PC-9 (cell line): Measurements from ENCODE around the gene HSD17B11. TPM values are rescaled to one million over a fixed set of nuclear protein-coding genes. Genes with fewer than 3 reads are reported as not detected.
"Not testable (repeated sequence)": the region's sequence is repeated elsewhere in the genome, so short reads cannot be mapped to it uniquely, and the experiment has no call there.

Experiments used
- BruUV-seq: library from RNA; stranded (reverse); fragments of 400-500 nt; replicated peaks from 2 replicates; lab custom pipeline; 2021; lab: Mats Ljungman, UMichigan
- CTCF ChIA-PET: fragments of 300-600 bp; sonication (Branson Sonifier 250); formaldehyde crosslinking; loops from one replicate; lab custom pipeline; 2022; ENCODE audit warnings: antibody characterized with exemption; lab: Charles Lee
- POLR2A ChIA-PET: fragments of 300-600 bp; sonication (Branson Sonifier 250); formaldehyde crosslinking; loops from one replicate; lab custom pipeline; 2022; ENCODE audit warnings: antibody characterized with exemption; ENCODE audit not compliant: unreplicated experiment; lab: Charles Lee
- DNase-seq, 2 experiments: peaks; one replicate each; pipeline versions ENCODE4 v3.0.0 to v3.0.0-alpha.2; 2015 to 2022; ENCODE audit warnings: mixed read lengths in 1 of 2
- H2AFZ ChIP-seq: fragments of 200-600 bp; sonication (generic); 2 replicates; pipeline ENCODE4 v1.8.1; 2017; ENCODE audit warnings: antibody characterized with exemption
- H3F3A ChIP-seq: fragments of 200-600 bp; sonication (generic); 2 replicates; pipeline ENCODE4 v1.8.1; 2017; ENCODE audit warnings: antibody characterized with exemption, mild to moderate bottlenecking, low read depth; ENCODE audit not compliant: insufficient read depth
- H3K27ac ChIP-seq: fragments of 200-600 bp; sonication (generic); 2 replicates; pipeline ENCODE4 v1.6.1; 2016; ENCODE audit warnings: mixed run types
- H3K27me3 ChIP-seq: fragments of 200-600 bp; sonication (generic); 2 replicates; pipeline ENCODE4 v1.6.1; 2016; ENCODE audit warnings: low read depth, mixed run types; ENCODE audit not compliant: insufficient read depth
- H3K36me3 ChIP-seq: fragments of 200-600 bp; sonication (generic); 2 replicates; pipeline ENCODE4 v1.6.1; 2016; ENCODE audit warnings: low read depth, mixed run types
- H3K4me1 ChIP-seq: fragments of 200-600 bp; sonication (generic); replicated peaks from 2 replicates; pipeline ENCODE4 v1.6.1; 2016; ENCODE audit warnings: mixed run types; ENCODE audit not compliant: insufficient read depth
- H3K4me2 ChIP-seq: fragments of 200-600 bp; sonication (generic); 2 replicates; pipeline ENCODE4 v1.6.1; 2017; ENCODE audit warnings: mixed run types
- H3K4me3 ChIP-seq: fragments of 200-600 bp; sonication (generic); 2 replicates; pipeline ENCODE4 v1.6.1; 2016; ENCODE audit warnings: mixed run types
- H3K79me2 ChIP-seq: fragments of 200-600 bp; sonication (generic); 2 replicates; pipeline ENCODE4 v1.6.1; 2017; ENCODE audit warnings: low read depth, mixed run types
- H3K9me2 ChIP-seq: fragments of 200-600 bp; sonication (generic); 2 replicates; pipeline ENCODE4 v1.8.1; 2017; ENCODE audit warnings: mild to moderate bottlenecking; ENCODE audit not compliant: insufficient read depth
- H3K9me3 ChIP-seq: fragments of 200-600 bp; sonication (generic); 2 replicates; pipeline ENCODE4 v1.8.1; 2016; ENCODE audit warnings: low read depth; ENCODE audit not compliant: insufficient read depth
- H4K20me1 ChIP-seq: fragments of 200-600 bp; sonication (generic); 2 replicates; pipeline ENCODE4 v1.8.1; 2017; ENCODE audit not compliant: insufficient read depth
- CTCF ChIP-seq: fragments of 200-600 bp; sonication (generic); conservative IDR thresholded peaks from 2 replicates; pipeline ENCODE4 v1.6.1; 2017; ENCODE audit warnings: mixed run types, antibody characterized with exemption, mild to moderate bottlenecking, moderate library complexity
- EZH2 ChIP-seq: fragments of 200-600 bp; sonication (generic); IDR thresholded peaks from 2 replicates; pipeline ENCODE4 v1.8.0; 2017; ENCODE audit warnings: antibody characterized with exemption, low read depth
- intact Hi-C: fragments of 100-400 bp; cut with micrococcal nuclease; formaldehyde crosslinking; loops from one replicate; pipeline ENCODE4 v1.10.0; 2022; ENCODE audit not compliant: unreplicated experiment
- total RNA-seq: library from RNA; stranded (reverse); gene quantifications from 2 replicates; pipeline ENCODE4 v1.2.3, GENCODE V29; 2021

HSD17B11 gene
- total RNA-seq, 1 experiment from 2014 or later = 26.9 TPM

DNA sequence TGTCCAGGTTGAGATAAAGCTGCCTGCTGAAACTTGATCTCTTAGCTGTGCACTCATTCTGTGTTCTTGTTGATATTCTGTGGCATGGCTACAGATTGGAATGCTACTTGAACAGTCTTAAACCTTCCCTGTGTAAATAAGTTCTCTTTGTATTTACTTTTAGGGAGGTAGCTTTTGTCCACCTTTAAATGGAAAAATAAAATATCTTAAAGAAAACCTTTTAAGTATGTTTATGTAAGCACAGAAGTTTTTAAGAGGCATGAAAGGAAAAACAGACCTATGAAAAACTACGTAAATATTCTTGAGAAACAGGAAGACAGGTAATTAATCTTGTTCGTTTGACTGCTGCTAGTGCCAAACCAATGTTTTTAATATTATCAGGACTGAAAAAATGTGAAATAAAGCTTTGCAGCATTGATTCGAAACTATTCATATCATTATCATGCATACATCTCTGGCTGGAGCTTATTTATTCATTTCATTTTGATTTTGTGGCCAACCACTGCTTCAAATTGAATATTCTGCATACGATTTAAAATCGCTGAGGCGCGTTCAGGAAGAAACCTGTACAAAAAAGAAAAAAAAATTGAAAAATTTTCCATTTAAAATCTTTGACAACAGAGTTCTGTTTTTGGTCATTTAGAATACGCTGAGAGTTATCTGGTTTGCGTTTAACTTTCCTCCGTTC is 86.1 kb downstream of the HSD17B11 start:
- Histone ChIP-seq H3K9me2 (no peaks in the 10 kb centered on the region), H3K36me3 (no peaks in the 10 kb centered on the region), H3K9me3 (no peaks in the 10 kb centered on the region; the same call in 1 of the 2 replicates), H3K4me1 (peaks cover 14% of the 10 kb centered on the region), H4K20me1 (no peaks in the 10 kb centered on the region), H3K27ac (0 out of 2 replicates have a peak overlapping the region, but pooled peaks have one; percentile 7), H3F3A (peaks cover 10% of the 10 kb centered on the region; the same call in 1 of the 2 replicates), H3K79me2 (no peaks in the 10 kb centered on the region), H3K4me2 (peak overlapping the region; percentile 57), H3K4me3 (peak overlapping the region; percentile 13; the same call in 1 of the 2 replicates), H3K27me3 (no peaks in the 10 kb centered on the region), H2AFZ (no peak overlapping the region)
- ChIA-PET CTCF (interaction anchor here (0.6 to 0.7 kb wide), 2 partner anchors 154 to 207 kb away, joined by 3 to 5 read pairs; no protein-coding TSS in a partner anchor), POLR2A (interaction anchor here (0.6 to 0.7 kb wide), 3 partner anchors 8 to 645 kb away, joined by 3 to 7 read pairs (median 6); no protein-coding TSS in a partner anchor)
- intact Hi-C loops = no loop called here
- DNase-seq = peak; percentile 14 to 87
- no peak for TF ChIP-seq EZH2
- BruUV-seq = no TSS peak

- Histone ChIP-seq H3K4me3 (no peak overlapping the region), H3K79me2 (no peaks in the 10 kb centered on the region), H3K36me3 (no peaks in the 10 kb centered on the region), H3K4me1 (peaks cover 13% of the 10 kb centered on the region), H3K27me3 (no peaks in the 10 kb centered on the region), H3K9me2 (no peaks in the 10 kb centered on the region), H2AFZ (no peak overlapping the region), H4K20me1 (no peaks in the 10 kb centered on the region), H3K27ac (no peak overlapping the region), H3K9me3 (no peaks in the 10 kb centered on the region; the same call in 1 of the 2 replicates), H3F3A (peaks cover 7% of the 10 kb centered on the region; the same call in 1 of the 2 replicates), H3K4me2 (no peak overlapping the region)
- ChIA-PET CTCF (no interaction called here), POLR2A (no interaction called here)
- BruUV-seq = no TSS peak
- TF ChIP-seq EZH2 = no peak
- no peak for TF ChIP-seq CTCF
- no peak for DNase-seq
- intact Hi-C loops = no loop called here
Observed at GRCh38 chr4:87299898-87300297, 91.1 kb downstream of the HSD17B11 start.

GRCh38 chr4:87298362-87298761 is 92.6 kb downstream of the HSD17B11 start:
- ChIA-PET CTCF (no interaction called here), POLR2A (no interaction called here)
- Histone ChIP-seq H2AFZ (no peak overlapping the region), H3K4me3 (no peak overlapping the region), H3K9me2 (no peaks in the 10 kb centered on the region), H3F3A (no peaks in the 10 kb centered on the region), H4K20me1 (no peaks in the 10 kb centered on the region), H3K79me2 (no peaks in the 10 kb centered on the region), H3K27me3 (no peaks in the 10 kb centered on the region), H3K36me3 (no peaks in the 10 kb centered on the region), H3K27ac (no peak overlapping the region), H3K4me2 (no peak overlapping the region), H3K4me1 (0 out of 2 replicates have a peak, but pooled peaks cover 7% of the 10 kb centered on the region), H3K9me3 (no peaks in the 10 kb centered on the region; the same call in 1 of the 2 replicates)
- no peak for DNase-seq
- BruUV-seq = no TSS peak
- TF ChIP-seq EZH2 = no peak
- TF ChIP-seq CTCF = no peak
- intact Hi-C loops = no loop called here

DNA sequence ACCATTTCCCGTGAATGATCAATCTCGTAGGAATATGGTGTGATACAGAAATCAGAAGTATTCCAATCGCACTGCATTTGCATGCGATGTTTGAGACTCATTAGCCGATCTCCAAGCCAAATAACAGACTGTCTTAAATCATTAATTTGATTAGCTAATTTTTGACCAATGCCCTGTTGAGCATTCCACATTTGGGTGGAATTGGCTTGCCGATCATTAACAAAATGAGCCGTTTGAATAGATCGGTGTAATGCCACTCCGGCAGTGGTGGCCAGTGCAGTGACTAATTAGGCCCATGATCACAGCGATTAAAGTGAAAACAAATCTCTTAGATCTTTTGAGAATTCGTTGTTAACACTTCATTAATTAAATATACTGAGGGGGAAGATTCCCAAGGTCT is 96.1 kb downstream of the HSD17B11 start:
- H3F3A ChIP-seq, H3K9me2 ChIP-seq, H4K20me1 ChIP-seq, H3K9me3 ChIP-seq, H3K79me2 ChIP-seq, H3K36me3 ChIP-seq, CTCF ChIA-PET, H3K27ac ChIP-seq, H3K4me2 ChIP-seq, H3K27me3 ChIP-seq, POLR2A ChIA-PET, DNase-seq, H3K4me3 ChIP-seq, H2AFZ ChIP-seq, H3K4me1 ChIP-seq, BruUV-seq, intact Hi-C loops: not testable (repeated sequence)

DNA sequence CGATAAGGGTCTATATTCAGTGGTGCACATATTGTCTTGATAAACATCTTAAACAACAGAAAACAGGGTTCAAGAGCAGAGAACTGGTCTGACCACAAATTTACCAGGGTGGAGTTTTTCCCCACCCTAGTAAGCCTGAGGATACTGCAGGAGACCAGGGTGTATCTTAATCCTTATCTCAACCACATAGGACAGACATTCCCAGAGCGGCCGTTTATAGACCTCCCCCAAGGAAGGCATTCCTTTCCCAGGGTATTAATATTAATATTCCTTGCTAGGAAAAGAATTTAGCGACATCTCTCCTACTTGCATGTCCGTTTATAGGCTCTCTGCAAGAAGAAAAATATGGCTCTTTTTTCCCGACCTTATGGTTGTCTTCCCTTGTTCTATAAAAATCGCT is 97.1 kb downstream of the HSD17B11 start:
- POLR2A ChIA-PET, intact Hi-C loops: not testable (repeated sequence)

More for the DNA sequence above, 97.1 kb downstream of the HSD17B11 start:
- CTCF ChIA-PET, H3K9me2 ChIP-seq, H3K4me3 ChIP-seq, DNase-seq, H3K9me3 ChIP-seq, H4K20me1 ChIP-seq, H3K79me2 ChIP-seq, H2AFZ ChIP-seq, BruUV-seq, H3K4me2 ChIP-seq, H3K27me3 ChIP-seq, H3K27ac ChIP-seq, H3F3A ChIP-seq, H3K4me1 ChIP-seq, H3K36me3 ChIP-seq: not testable (repeated sequence)
